MM.1S (cell line): Measurements from ENCODE around the gene FAP.

Experiments used
- DNase-seq: peaks from one replicate; pipeline ENCODE4 v3.0.0-alpha.2; 2015
- H2AFZ ChIP-seq: fragments of 300-600 bp; sonication (generic); 2 replicates; pipeline ENCODE4 v1.6.0; 2016; ENCODE audit warnings: antibody characterized with exemption, low read length
- H3F3A ChIP-seq: fragments of 300-600 bp; sonication (generic); 2 replicates; pipeline ENCODE4 v1.6.1; 2016; ENCODE audit warnings: mild to moderate bottlenecking, antibody characterized with exemption, low read length, moderate library complexity, mixed read lengths; ENCODE audit not compliant: insufficient read depth
- H3K27ac ChIP-seq: fragments of 300-600 bp; sonication (generic); 2 replicates; pipeline ENCODE4 v1.5.1; 2016; ENCODE audit warnings: mild to moderate bottlenecking, low read length
- H3K27me3 ChIP-seq: fragments of 300-600 bp; sonication (generic); replicated peaks from 2 replicates; pipeline ENCODE4 v1.6.0; 2016; ENCODE audit warnings: low read length; ENCODE audit not compliant: insufficient read depth
- H3K36me3 ChIP-seq: fragments of 300-600 bp; sonication (generic); replicated peaks from 2 replicates; pipeline ENCODE4 v1.6.1; 2016; ENCODE audit warnings: mild to moderate bottlenecking, low read length, mixed read lengths; ENCODE audit not compliant: insufficient read depth
- H3K4me1 ChIP-seq: fragments of 300-600 bp; sonication (generic); 2 replicates; pipeline ENCODE4 v1.6.1; 2016; ENCODE audit warnings: low read length, mixed read lengths
- H3K4me2 ChIP-seq: fragments of 300-600 bp; sonication (generic); 2 replicates; pipeline ENCODE4 v1.6.0; 2016; ENCODE audit warnings: low read depth, low read length
- H3K4me3 ChIP-seq: fragments of 300-600 bp; sonication (generic); 2 replicates; pipeline ENCODE4 v1.5.1; 2016; ENCODE audit warnings: low read length, mixed read lengths
- H3K79me2 ChIP-seq: fragments of 300-600 bp; sonication (generic); 2 replicates; pipeline ENCODE4 v1.6.1; 2016; ENCODE audit warnings: mixed run types, low read length, mixed read lengths
- H3K9ac ChIP-seq: fragments of 300-600 bp; sonication (generic); 2 replicates; pipeline ENCODE4 v1.6.1; 2016; ENCODE audit warnings: low read length, mixed read lengths
- H3K9me2 ChIP-seq: fragments of 300-600 bp; sonication (generic); replicated peaks from 2 replicates; pipeline ENCODE4 v1.6.1; 2016; ENCODE audit warnings: mild to moderate bottlenecking, low read length, mixed read lengths; ENCODE audit not compliant: insufficient read depth
- H3K9me3 ChIP-seq: fragments of 300-600 bp; sonication (generic); replicated peaks from 2 replicates; pipeline ENCODE4 v1.6.1; 2016; ENCODE audit warnings: mild to moderate bottlenecking, low read length, mixed read lengths; ENCODE audit not compliant: insufficient read depth
- H4K20me1 ChIP-seq: fragments of 300-600 bp; sonication (generic); 2 replicates; pipeline ENCODE4 v1.6.1; 2016; ENCODE audit warnings: mild to moderate bottlenecking, low read length, moderate library complexity, mixed read lengths; ENCODE audit not compliant: insufficient read depth
- EZH2 ChIP-seq: fragments of 300-600 bp; sonication (generic); optimal IDR thresholded peaks from 2 replicates; pipeline ENCODE3; 2017; ENCODE audit warnings: low read depth, mild to moderate bottlenecking, antibody characterized with exemption, low read length, mixed read lengths
- EZH2phosphoT487 ChIP-seq: fragments of 300-600 bp; sonication (generic); IDR thresholded peaks from 2 replicates; pipeline ENCODE4 v1.6.1; 2018; ENCODE audit warnings: antibody characterized with exemption, low read length
- TF ChIP-seq, protein P1 (sequence below): fragments of 300-600 bp; sonication (generic); IDR thresholded peaks from 2 replicates; pipeline ENCODE4 v1.5.1; 2016; ENCODE audit warnings: antibody characterized with exemption, low read length, mixed read lengths

FAP gene

DNA sequence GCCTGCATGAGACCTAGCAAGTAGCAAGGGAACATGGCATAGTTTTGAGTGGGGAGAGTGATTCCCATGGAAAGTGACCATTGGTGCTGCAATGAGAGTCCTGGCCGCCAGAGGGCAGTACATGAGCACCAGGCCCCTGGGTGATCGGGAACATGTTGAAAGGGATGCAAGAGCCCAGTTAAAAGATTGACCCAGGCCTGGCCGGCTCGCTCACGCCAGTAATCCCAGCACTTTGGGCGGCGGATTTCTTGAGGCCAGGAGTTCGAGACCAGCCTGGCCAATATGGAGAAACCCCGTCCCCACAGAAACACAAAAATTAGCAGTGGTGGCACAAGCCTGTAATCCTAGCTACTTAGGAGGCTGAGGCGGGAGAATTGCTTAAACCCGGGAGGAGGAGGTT, 22.2 kb downstream of the FAP start:
- TF ChIP-seq EZH2phosphoT487: no peak
- TF ChIP-seq, protein P1, sequence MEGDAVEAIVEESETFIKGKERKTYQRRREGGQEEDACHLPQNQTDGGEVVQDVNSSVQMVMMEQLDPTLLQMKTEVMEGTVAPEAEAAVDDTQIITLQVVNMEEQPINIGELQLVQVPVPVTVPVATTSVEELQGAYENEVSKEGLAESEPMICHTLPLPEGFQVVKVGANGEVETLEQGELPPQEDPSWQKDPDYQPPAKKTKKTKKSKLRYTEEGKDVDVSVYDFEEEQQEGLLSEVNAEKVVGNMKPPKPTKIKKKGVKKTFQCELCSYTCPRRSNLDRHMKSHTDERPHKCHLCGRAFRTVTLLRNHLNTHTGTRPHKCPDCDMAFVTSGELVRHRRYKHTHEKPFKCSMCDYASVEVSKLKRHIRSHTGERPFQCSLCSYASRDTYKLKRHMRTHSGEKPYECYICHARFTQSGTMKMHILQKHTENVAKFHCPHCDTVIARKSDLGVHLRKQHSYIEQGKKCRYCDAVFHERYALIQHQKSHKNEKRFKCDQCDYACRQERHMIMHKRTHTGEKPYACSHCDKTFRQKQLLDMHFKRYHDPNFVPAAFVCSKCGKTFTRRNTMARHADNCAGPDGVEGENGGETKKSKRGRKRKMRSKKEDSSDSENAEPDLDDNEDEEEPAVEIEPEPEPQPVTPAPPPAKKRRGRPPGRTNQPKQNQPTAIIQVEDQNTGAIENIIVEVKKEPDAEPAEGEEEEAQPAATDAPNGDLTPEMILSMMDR: peak; percentile 93
- TF ChIP-seq EZH2: no peak
- H3K4me2 ChIP-seq: peak overlapping the region; percentile 6; the same call in 1 of the 2 replicates
- H3K4me1 ChIP-seq: no peaks in the 10 kb centered on the region
- H3K9me3 ChIP-seq: no peaks in the 10 kb centered on the region
- no peak overlapping the region for H3K27ac ChIP-seq
- no peaks in the 10 kb centered on the region for H3K27me3 ChIP-seq
- H3K79me2 ChIP-seq: no peaks in the 10 kb centered on the region
- no peaks in the 10 kb centered on the region for H3K9me2 ChIP-seq
- no peak overlapping the region for H3K9ac ChIP-seq
- no peaks in the 10 kb centered on the region for H3F3A ChIP-seq
- peak; percentile 68 for DNase-seq
- H4K20me1 ChIP-seq: no peaks in the 10 kb centered on the region
- no peak overlapping the region for H3K4me3 ChIP-seq
- no peak overlapping the region for H2AFZ ChIP-seq
- H3K36me3 ChIP-seq: no peaks in the 10 kb centered on the region

DNA sequence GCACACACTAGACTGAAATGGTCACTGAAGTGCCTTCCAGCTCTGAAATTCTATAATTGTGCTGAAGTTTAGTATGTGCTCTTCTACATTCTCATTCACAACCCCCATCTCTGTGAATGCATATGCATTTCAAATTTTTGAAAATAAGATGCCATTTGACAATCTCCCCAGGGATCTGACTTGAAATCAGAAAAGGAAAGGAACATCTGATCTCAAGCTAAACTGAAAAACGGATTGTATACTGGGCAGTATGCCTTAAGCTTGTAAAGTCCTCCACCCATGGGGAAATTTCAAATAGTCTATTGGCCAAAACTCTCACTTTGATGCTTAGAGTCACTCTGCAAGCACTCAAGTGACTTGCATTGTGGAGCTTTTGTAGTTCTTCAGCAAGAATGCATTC, 22.9 kb downstream of the FAP start:
- Histone ChIP-seq H3F3A (no peaks in the 10 kb centered on the region), H3K9me3 (no peaks in the 10 kb centered on the region), H2AFZ (no peak overlapping the region), H3K9ac (no peak overlapping the region), H3K79me2 (no peaks in the 10 kb centered on the region), H3K4me3 (no peak overlapping the region), H4K20me1 (no peaks in the 10 kb centered on the region), H3K36me3 (no peaks in the 10 kb centered on the region), H3K27ac (no peak overlapping the region), H3K4me2 (no peak overlapping the region), H3K9me2 (no peaks in the 10 kb centered on the region), H3K4me1 (no peaks in the 10 kb centered on the region), H3K27me3 (no peaks in the 10 kb centered on the region)
- no peak for TF ChIP-seq EZH2
- TF ChIP-seq, protein P1: no peak
- TF ChIP-seq EZH2phosphoT487: no peak
- no peak for DNase-seq

DNA sequence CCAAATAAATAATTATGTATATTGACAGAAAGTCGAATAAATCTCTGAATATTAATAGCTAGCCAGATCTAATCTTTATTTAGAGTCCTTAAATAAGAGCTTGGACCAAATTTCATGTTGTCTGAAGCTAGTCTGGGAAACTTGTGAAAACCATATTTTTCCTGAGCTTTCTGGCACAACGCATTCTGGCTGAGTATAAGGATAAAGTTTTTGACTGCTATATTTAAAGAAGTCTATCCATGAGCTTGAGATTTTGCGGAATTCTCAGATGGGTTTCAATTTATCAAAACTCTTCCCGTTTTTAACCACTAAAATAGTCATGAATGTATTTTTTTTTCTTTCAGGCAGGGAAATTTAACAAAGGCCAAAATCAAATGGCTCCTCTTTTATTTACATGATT, 23.8 kb downstream of the FAP start:
- DNase-seq: no peak
- Histone ChIP-seq H3K9me3 (no peaks in the 10 kb centered on the region), H3K27me3 (no peaks in the 10 kb centered on the region), H3K4me1 (no peaks in the 10 kb centered on the region), H3K9ac (no peak overlapping the region), H2AFZ (no peak overlapping the region), H3K4me3 (no peak overlapping the region), H4K20me1 (no peaks in the 10 kb centered on the region), H3K79me2 (no peaks in the 10 kb centered on the region), H3K9me2 (no peaks in the 10 kb centered on the region), H3K36me3 (no peaks in the 10 kb centered on the region), H3F3A (no peaks in the 10 kb centered on the region), H3K4me2 (no peak overlapping the region), H3K27ac (no peak overlapping the region)
- no peak for TF ChIP-seq EZH2

DNA sequence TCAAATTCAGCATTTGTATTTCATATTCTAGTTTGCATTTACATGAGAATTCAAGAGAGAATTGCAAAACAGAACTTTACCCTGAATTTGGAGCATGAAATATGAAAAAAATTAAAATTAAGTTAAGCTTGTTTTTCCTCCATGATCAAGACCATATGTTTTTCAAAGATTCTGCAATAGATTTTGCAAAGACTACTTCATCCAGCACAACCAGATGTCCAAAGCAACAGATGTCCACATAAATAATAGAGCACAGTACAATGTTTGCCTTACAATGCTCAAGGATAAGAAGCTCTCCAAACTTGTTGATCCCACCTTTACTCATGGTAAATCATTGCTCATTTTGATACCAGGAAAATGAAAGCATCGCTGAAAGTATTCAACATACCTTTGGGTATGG, 25.6 kb downstream of the FAP start:
- no peak overlapping the region for H2AFZ ChIP-seq
- no peaks in the 10 kb centered on the region for H3K4me1 ChIP-seq
- no peaks in the 10 kb centered on the region for H3F3A ChIP-seq
- H3K9me2 ChIP-seq: no peaks in the 10 kb centered on the region
- no peak for DNase-seq
- no peaks in the 10 kb centered on the region for H3K27me3 ChIP-seq
- no peaks in the 10 kb centered on the region for H3K9me3 ChIP-seq
- no peak overlapping the region for H3K4me2 ChIP-seq
- H3K79me2 ChIP-seq: no peaks in the 10 kb centered on the region
- H3K4me3 ChIP-seq: no peak overlapping the region
- H4K20me1 ChIP-seq: no peaks in the 10 kb centered on the region
- no peak overlapping the region for H3K9ac ChIP-seq
- no peaks in the 10 kb centered on the region for H3K36me3 ChIP-seq
- no peak overlapping the region for H3K27ac ChIP-seq
- TF ChIP-seq, protein P1: no peak
- TF ChIP-seq EZH2: no peak
- no peak for TF ChIP-seq EZH2phosphoT487
